GM13976 (cell line): Measurements from ENCODE around the gene PLXNA1.

Experiments used
- DNase-seq: peaks from one replicate; pipeline ENCODE4 v3.0.0; 2012; ENCODE audit warnings: low spot score
- CTCF ChIP-seq: IDR thresholded peaks from 2 replicates; pipeline ENCODE4 v1.5.1; 2012; ENCODE audit warnings: borderline replicate concordance, mild to moderate bottlenecking; ENCODE audit not compliant: insufficient read depth; ENCODE audit errors: extremely low read depth, missing control alignments, control extremely low read depth
- in situ Hi-C: fragments of 300-500 bp; cut with MboI; formaldehyde crosslinking; loops from one replicate; pipeline ENCODE4 v1.12.0; 2022; ENCODE audit warnings: low sequenced_read_pairs, mixed read lengths, inconsistent platforms; ENCODE audit not compliant: unreplicated experiment

The PLXNA1 gene

GRCh38 chr3:127022849-127023248 is 39.9 kb downstream of the PLXNA1 start:
- no peak for TF ChIP-seq CTCF
- in situ Hi-C loops, result no loop called here
- no peak for DNase-seq

- TF ChIP-seq CTCF, result no peak
- in situ Hi-C loops, result no loop called here
- no peak for DNase-seq
Observed at GRCh38 chr3:127025456-127025855, 42.5 kb downstream of the PLXNA1 start.

- no peak for TF ChIP-seq CTCF
- in situ Hi-C loops, result no loop called here
- DNase-seq, result no peak
Observed at GRCh38 chr3:127026036-127026435, 43.1 kb downstream of the PLXNA1 start.

GRCh38 chr3:127026661-127027060 is 43.7 kb downstream of the PLXNA1 start:
- in situ Hi-C loops, result no loop called here
- TF ChIP-seq CTCF, result no peak
- DNase-seq, result no peak

- in situ Hi-C loops, result no loop called here
Observed at GRCh38 chr3:127027061-127027735, 44.3 kb downstream of the PLXNA1 start.

GRCh38 chr3:127027811-127028548 is 45.1 kb downstream of the PLXNA1 start:
- DNase-seq, result no peak
- in situ Hi-C loops, result no loop called here
- no peak for TF ChIP-seq CTCF

More at GRCh38 chr3:127027061-127027735, 44.3 kb downstream of the PLXNA1 start:
- DNase-seq, result no peak
- TF ChIP-seq CTCF, result no peak
